HL-60 (cell line): ENCODE measurements around the gene TP53TG5.

ENCODE experiments used
- POLR2AphosphoS5 ChIP-seq: IDR thresholded peaks from 2 replicates; pipeline ENCODE4 v1.6.1; 2012; ENCODE audit warnings: low read depth
- TF ChIP-seq, protein P1 (sequence below): IDR thresholded peaks from one replicate; pipeline ENCODE4 v1.5.1; 2011; ENCODE audit warnings: low read length, control low read depth, inconsistent platforms; ENCODE audit not compliant: insufficient read depth
- TF ChIP-seq, protein P2 (sequence below): IDR thresholded peaks from 2 replicates; pipeline ENCODE4 v1.6.1; 2012; ENCODE audit warnings: low read depth; ENCODE audit not compliant: insufficient replicate concordance

DNA sequence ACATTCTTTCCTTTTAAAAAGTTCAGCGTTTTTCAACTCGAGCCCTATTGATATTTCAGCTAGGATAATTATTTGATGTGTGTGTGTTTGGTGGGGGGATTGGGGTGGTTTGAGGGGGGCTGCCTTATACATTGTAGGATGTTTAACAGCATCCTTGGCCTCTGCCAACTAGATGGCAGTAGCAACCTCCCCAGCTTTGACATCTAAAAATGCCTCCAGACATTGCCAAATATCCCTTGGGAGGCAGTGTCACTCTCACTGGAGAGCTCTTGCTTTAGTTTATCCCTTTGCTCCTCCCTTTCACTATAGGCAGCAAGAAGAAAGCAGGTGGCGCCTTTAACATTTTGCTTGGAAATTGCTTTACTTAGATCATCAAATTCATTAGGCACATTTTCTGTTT is 14.6 kb upstream of the TP53TG5 start:
- TF ChIP-seq, protein P1, sequence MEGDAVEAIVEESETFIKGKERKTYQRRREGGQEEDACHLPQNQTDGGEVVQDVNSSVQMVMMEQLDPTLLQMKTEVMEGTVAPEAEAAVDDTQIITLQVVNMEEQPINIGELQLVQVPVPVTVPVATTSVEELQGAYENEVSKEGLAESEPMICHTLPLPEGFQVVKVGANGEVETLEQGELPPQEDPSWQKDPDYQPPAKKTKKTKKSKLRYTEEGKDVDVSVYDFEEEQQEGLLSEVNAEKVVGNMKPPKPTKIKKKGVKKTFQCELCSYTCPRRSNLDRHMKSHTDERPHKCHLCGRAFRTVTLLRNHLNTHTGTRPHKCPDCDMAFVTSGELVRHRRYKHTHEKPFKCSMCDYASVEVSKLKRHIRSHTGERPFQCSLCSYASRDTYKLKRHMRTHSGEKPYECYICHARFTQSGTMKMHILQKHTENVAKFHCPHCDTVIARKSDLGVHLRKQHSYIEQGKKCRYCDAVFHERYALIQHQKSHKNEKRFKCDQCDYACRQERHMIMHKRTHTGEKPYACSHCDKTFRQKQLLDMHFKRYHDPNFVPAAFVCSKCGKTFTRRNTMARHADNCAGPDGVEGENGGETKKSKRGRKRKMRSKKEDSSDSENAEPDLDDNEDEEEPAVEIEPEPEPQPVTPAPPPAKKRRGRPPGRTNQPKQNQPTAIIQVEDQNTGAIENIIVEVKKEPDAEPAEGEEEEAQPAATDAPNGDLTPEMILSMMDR: no peak
- TF ChIP-seq POLR2AphosphoS5: no peak
- TF ChIP-seq, protein P2, sequence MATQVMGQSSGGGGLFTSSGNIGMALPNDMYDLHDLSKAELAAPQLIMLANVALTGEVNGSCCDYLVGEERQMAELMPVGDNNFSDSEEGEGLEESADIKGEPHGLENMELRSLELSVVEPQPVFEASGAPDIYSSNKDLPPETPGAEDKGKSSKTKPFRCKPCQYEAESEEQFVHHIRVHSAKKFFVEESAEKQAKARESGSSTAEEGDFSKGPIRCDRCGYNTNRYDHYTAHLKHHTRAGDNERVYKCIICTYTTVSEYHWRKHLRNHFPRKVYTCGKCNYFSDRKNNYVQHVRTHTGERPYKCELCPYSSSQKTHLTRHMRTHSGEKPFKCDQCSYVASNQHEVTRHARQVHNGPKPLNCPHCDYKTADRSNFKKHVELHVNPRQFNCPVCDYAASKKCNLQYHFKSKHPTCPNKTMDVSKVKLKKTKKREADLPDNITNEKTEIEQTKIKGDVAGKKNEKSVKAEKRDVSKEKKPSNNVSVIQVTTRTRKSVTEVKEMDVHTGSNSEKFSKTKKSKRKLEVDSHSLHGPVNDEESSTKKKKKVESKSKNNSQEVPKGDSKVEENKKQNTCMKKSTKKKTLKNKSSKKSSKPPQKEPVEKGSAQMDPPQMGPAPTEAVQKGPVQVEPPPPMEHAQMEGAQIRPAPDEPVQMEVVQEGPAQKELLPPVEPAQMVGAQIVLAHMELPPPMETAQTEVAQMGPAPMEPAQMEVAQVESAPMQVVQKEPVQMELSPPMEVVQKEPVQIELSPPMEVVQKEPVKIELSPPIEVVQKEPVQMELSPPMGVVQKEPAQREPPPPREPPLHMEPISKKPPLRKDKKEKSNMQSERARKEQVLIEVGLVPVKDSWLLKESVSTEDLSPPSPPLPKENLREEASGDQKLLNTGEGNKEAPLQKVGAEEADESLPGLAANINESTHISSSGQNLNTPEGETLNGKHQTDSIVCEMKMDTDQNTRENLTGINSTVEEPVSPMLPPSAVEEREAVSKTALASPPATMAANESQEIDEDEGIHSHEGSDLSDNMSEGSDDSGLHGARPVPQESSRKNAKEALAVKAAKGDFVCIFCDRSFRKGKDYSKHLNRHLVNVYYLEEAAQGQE: no peak
